ENCODE measurements around the gene SSBP4. TPM values are rescaled to one million over a fixed set of nuclear protein-coding genes. Genes with fewer than 3 reads are reported as not detected.

SSBP4 gene
- total and polyA plus RNA-seq, 12 donors: 9.1 to 160 (median 73.7) TPM

GRCh38 chr19:18444513-18444912 is 25.3 kb downstream of the SSBP4 start:
- Histone ChIP-seq H3K27me3 (no peaks in the 10 kb centered on the region), H3K27ac (no peak overlapping the region), H3K4me1 (replicated peaks in 1 of 2) (peaks cover under 1 to 3% of the 10 kb centered on the region in 2 donors), H3K36me3 (replicated peaks in 1 of 2) (peaks cover 0 to 53% of the 10 kb centered on the region in 2 donors), H3K9me3 (replicated peaks in 1 of 3) (no peaks in the 10 kb centered on the region), H3K4me3 (no peak overlapping the region)
- 88 to 93% (median 90%) methylated on average over 8 to 19 of the region's 19 CpGs for WGBS, 4 donors
- no peak for DNase-seq
- intact Hi-C loops (cut with DNase I): loop anchor here in 1 of 2 donors (10.0 kb wide), 1 partner anchor 230 kb away; no protein-coding TSS in a partner anchor
- TF ChIP-seq POLR2A (IDR thresholded peaks at IDR 0.05) (no peak), CTCF (IDR thresholded peaks at IDR 0.05) (no peak)

GRCh38 chr19:18445262-18445948 is 26.2 kb downstream of the SSBP4 start:
- intact Hi-C loops (cut with DNase I): loop anchor here in 1 of 2 donors (10.0 kb wide), 1 partner anchor 229 kb away; no protein-coding TSS in a partner anchor
- TF ChIP-seq POLR2A (IDR thresholded peaks at IDR 0.05) (no peak), CTCF (IDR thresholded peaks at IDR 0.05) (no peak)
- H3K4me1 ChIP-seq (replicated peaks in 1 of 2): no peaks in the 10 kb centered on the region
- 76 to 88% (median 84%) methylated on average over 7 to 15 of the region's 15 CpGs for WGBS, 4 donors
- no peaks in the 10 kb centered on the region for H3K9me3 ChIP-seq (replicated peaks in 1 of 3)
- no peak overlapping the region for H3K27ac ChIP-seq
- no peaks in the 10 kb centered on the region for H3K27me3 ChIP-seq
- no peak overlapping the region for H3K4me3 ChIP-seq
- H3K36me3 ChIP-seq (replicated peaks in 1 of 2): peaks cover 0 to 62% of the 10 kb centered on the region in 2 donors
- no peak for DNase-seq

- Histone ChIP-seq H3K27ac (no peak overlapping the region), H3K27me3 (no peaks in the 10 kb centered on the region), H3K36me3 (replicated peaks in 1 of 2) (peaks cover 0 to 70% of the 10 kb centered on the region in 2 donors), H3K4me3 (no peak overlapping the region), H3K9me3 (replicated peaks in 1 of 3) (no peaks in the 10 kb centered on the region), H3K4me1 (replicated peaks in 1 of 2) (peaks cover 0 to 3% of the 10 kb centered on the region in 2 donors)
- no peak for DNase-seq
- intact Hi-C loops (cut with DNase I): loop anchor here in 1 of 2 donors (10.0 kb wide), 1 partner anchor 229 kb away; no protein-coding TSS in a partner anchor
- TF ChIP-seq POLR2A (IDR thresholded peaks at IDR 0.05): no peak
- no peak for TF ChIP-seq CTCF (IDR thresholded peaks at IDR 0.05)
- 80 to 95% (median 91%) methylated on average over 11 to 34 of the region's 34 CpGs for WGBS, 4 donors
These were observed 27.1 kb downstream of the SSBP4 start for GRCh38 chr19:18446145-18446810.

GRCh38 chr19:18446811-18447359 is 27.7 kb downstream of the SSBP4 start:
- no peak for DNase-seq
- Histone ChIP-seq H3K4me1 (replicated peaks in 1 of 2) (peaks cover 0 to 4% of the 10 kb centered on the region in 2 donors), H3K36me3 (replicated peaks in 1 of 2) (peaks cover 0 to 76% of the 10 kb centered on the region in 2 donors), H3K27ac (no peak overlapping the region), H3K9me3 (replicated peaks in 1 of 3) (no peaks in the 10 kb centered on the region), H3K27me3 (no peaks in the 10 kb centered on the region), H3K4me3 (no peak overlapping the region)
- TF ChIP-seq POLR2A (IDR thresholded peaks at IDR 0.05) (no peak), CTCF (IDR thresholded peaks at IDR 0.05) (no peak)
- WGBS, 4 donors: 80 to 94% (median 92%) methylated on average over 7 to 12 of the region's 12 CpGs
- intact Hi-C loops (cut with DNase I): loop anchor here in 1 of 2 donors (10.0 kb wide), 1 partner anchor 228 kb away; no protein-coding TSS in a partner anchor
